NT2/D1 (cell line): ENCODE results near the gene USP46.

Source experiments
- SUZ12 ChIP-seq: IDR thresholded peaks from 2 replicates; pipeline ENCODE4 v1.6.1; 2011; ENCODE audit not compliant: insufficient read length, insufficient read depth; ENCODE audit errors: extremely low read depth
- YY1 ChIP-seq: IDR thresholded peaks from 2 replicates; pipeline ENCODE4 v1.6.1; 2011; ENCODE audit not compliant: insufficient read length, insufficient read depth
- ZNF274 ChIP-seq: IDR thresholded peaks from 2 replicates; pipeline ENCODE4 v1.6.1; 2011; ENCODE audit warnings: mild to moderate bottlenecking, low read depth, low read length

- TF ChIP-seq ZNF274 (no peak), YY1 (no peak), SUZ12 (no peak)
Observed at GRCh38 chr4:52694936-52695335, 35.8 kb upstream of the USP46 start.
